Measurements from ENCODE around the gene ULK2.
A peak's percentile ranks its signal among the peaks of the same experiment; 100 is the strongest.

Gene ULK2

DNA sequence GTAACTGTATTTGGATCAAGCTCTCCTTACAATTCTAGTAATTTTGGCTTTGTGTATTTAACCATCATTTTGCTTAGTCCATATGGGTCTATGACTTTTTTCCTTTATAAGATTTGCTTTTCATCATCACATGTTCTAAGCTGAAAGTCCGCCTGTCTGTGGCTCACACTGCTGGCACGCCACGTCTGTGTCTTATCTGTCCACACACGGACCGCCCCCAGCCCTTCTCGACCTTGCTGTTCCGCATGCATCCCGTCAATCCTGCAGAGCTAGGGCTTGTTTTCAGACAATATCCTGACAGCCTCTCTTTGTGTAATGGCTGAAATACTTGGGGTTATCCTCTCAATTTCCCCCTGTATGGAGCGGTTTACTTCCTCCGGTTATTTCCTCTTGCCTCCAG is 111.2 kb downstream of the ULK2 start:
- WGBS (ENCODE audit: extremely low coverage, insufficient coverage, low lambda C conversion rate) = no CpG with 5 or more reads among the region's 10 CpGs
- H2AK5ac ChIP-seq (ENCODE audit: low read length) = no peak overlapping the region

DNA sequence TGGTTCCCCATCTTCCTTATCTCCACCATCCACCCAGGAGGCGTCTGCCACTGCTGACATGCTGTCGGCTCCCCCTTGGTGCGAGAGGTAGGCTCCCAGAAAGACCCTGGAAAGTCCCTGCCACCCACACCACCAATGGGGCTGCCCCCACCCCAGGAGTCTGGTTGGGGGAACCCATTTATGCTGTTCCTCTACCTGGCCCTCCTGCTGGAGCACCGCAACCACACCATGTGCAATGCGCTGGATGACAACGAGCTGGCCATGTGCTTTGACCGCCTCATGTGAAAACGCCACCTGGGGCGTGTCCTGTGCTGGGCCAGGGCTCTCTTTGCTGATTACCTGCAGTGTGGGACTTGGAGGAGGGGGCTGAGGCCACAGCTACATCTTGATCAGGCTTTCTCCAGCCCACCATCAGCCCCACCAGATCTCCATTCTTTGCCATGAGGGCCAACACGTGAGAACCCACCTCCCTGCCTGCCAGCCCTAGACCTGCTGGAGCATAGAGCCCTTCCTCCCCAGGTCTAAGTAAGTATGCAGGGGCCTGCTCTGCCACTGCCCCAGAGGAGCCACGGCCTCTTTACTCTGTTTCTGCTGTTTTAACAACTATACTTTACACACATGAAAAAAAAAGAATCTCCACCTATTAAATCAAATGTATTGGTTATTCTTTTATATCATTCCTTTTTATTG is 111.8 kb downstream of the ULK2 start:
- Histone ChIP-seq H2BK15ac (replicated peaks; ENCODE audit: low read depth) (no peak overlapping the region), H3K36me3 (ENCODE audit: control insufficient read depth, insufficient read depth, low read length) (no peaks in the 10 kb centered on the region), H3K79me1 (ENCODE audit: low read length) (no peaks in the 10 kb centered on the region), H2BK120ac (ENCODE audit: low read depth, low read length) (no peak overlapping the region), H2BK5ac (ENCODE audit: low read length) (no peak overlapping the region), H3K23ac (ENCODE audit: low read length) (no peak overlapping the region), H3K18ac (ENCODE audit: low read length) (no peak overlapping the region), H4K8ac (ENCODE audit: low read depth, low read length) (no peak overlapping the region), H3K79me2 (ENCODE audit: control insufficient read depth, insufficient read depth, low read length) (no peaks in the 10 kb centered on the region), H2AK5ac (ENCODE audit: low read length) (no peak overlapping the region), H3K27me3 (ENCODE audit: insufficient read depth, low read length, poor library complexity) (no peaks in the 10 kb centered on the region), H3K56ac (ENCODE audit: low read length) (peak overlapping the region; percentile 46), H3K27ac (ENCODE audit: low read depth, low read length) (no peak overlapping the region), H3K4me3 (ENCODE audit: low read length) (no peak overlapping the region), H3K4me1 (ENCODE audit: control insufficient read depth, low read depth, low read length) (peaks cover 3% of the 10 kb centered on the region), H3K9ac (ENCODE audit: low read length) (no peak overlapping the region), H4K5ac (ENCODE audit: low read length) (no peak overlapping the region), H3K4me2 (ENCODE audit: low read length) (no peak overlapping the region), H3K4ac (ENCODE audit: low read depth, low read length) (no peak overlapping the region)
- WGBS (ENCODE audit: extremely low coverage, insufficient coverage, low lambda C conversion rate) = no CpG with 5 or more reads among the region's 11 CpGs
- no peak for DNase-seq

More for the DNA sequence above, 111.2 kb downstream of the ULK2 start:
- H3K27ac ChIP-seq (ENCODE audit: low read depth, low read length) = no peak overlapping the region
- H3K4me2 ChIP-seq (ENCODE audit: low read length) = no peak overlapping the region
- no peak overlapping the region for H2BK5ac ChIP-seq (ENCODE audit: low read length)
- no peak for DNase-seq
- H3K27me3 ChIP-seq (ENCODE audit: insufficient read depth, low read length, poor library complexity) = no peaks in the 10 kb centered on the region
- no peak overlapping the region for H3K23ac ChIP-seq (ENCODE audit: low read length)
- no peaks in the 10 kb centered on the region for H3K79me1 ChIP-seq (ENCODE audit: low read length)
- peaks cover 3% of the 10 kb centered on the region for H3K4me1 ChIP-seq (ENCODE audit: control insufficient read depth, low read depth, low read length)
- H4K8ac ChIP-seq (ENCODE audit: low read depth, low read length) = no peak overlapping the region
- no peak overlapping the region for H3K9ac ChIP-seq (ENCODE audit: low read length)
- H2BK15ac ChIP-seq (replicated peaks; ENCODE audit: low read depth) = no peak overlapping the region
- H3K36me3 ChIP-seq (ENCODE audit: control insufficient read depth, insufficient read depth, low read length) = no peaks in the 10 kb centered on the region
- no peak overlapping the region for H2BK120ac ChIP-seq (ENCODE audit: low read depth, low read length)
- no peak overlapping the region for H3K4ac ChIP-seq (ENCODE audit: low read depth, low read length)
- no peak overlapping the region for H3K18ac ChIP-seq (ENCODE audit: low read length)
- no peak overlapping the region for H4K5ac ChIP-seq (ENCODE audit: low read length)
- H3K56ac ChIP-seq (ENCODE audit: low read length) = no peak overlapping the region
- no peaks in the 10 kb centered on the region for H3K79me2 ChIP-seq (ENCODE audit: control insufficient read depth, insufficient read depth, low read length)
- H3K4me3 ChIP-seq (ENCODE audit: low read length) = no peak overlapping the region

DNA sequence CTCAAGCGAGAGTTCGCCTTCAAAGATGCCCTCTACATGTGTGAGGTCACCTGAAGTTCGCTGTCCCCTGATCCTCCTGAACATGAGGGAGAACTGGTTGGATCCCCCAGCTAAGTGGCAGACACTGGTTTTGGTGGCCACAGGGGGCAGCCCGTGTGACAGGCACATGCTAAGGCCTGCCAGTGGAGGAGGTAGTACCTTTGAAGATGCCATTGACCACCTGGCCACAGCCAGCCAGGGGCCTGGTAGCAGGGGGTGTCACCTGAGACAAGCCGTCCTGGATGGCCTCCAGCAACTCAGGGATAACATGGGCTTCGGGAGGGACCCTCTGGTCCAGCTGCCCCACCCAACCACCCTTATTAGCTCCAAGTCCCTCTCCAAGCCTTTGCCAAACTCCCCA is 112.3 kb downstream of the ULK2 start:
- H3K18ac ChIP-seq (ENCODE audit: low read length) = no peak overlapping the region
- H3K4me3 ChIP-seq (ENCODE audit: low read length) = no peak overlapping the region
- H3K4me2 ChIP-seq (ENCODE audit: low read length) = no peak overlapping the region
- no peak for DNase-seq
- no peak overlapping the region for H3K56ac ChIP-seq (ENCODE audit: low read length)
- no peak overlapping the region for H4K8ac ChIP-seq (ENCODE audit: low read depth, low read length)
- no peaks in the 10 kb centered on the region for H3K79me1 ChIP-seq (ENCODE audit: low read length)
- no peak overlapping the region for H4K5ac ChIP-seq (ENCODE audit: low read length)
- H3K9ac ChIP-seq (ENCODE audit: low read length) = no peak overlapping the region
- no peaks in the 10 kb centered on the region for H3K27me3 ChIP-seq (ENCODE audit: insufficient read depth, low read length, poor library complexity)
- H2BK15ac ChIP-seq (replicated peaks; ENCODE audit: low read depth) = no peak overlapping the region
- no CpG with 5 or more reads among the region's 6 CpGs for WGBS (ENCODE audit: extremely low coverage, insufficient coverage, low lambda C conversion rate)
- H2BK120ac ChIP-seq (ENCODE audit: low read depth, low read length) = no peak overlapping the region
- H3K4ac ChIP-seq (ENCODE audit: low read depth, low read length) = no peak overlapping the region
- no peak overlapping the region for H3K27ac ChIP-seq (ENCODE audit: low read depth, low read length)
- H3K36me3 ChIP-seq (ENCODE audit: control insufficient read depth, insufficient read depth, low read length) = no peaks in the 10 kb centered on the region
- peaks cover 3% of the 10 kb centered on the region for H3K4me1 ChIP-seq (ENCODE audit: control insufficient read depth, low read depth, low read length)
- H3K23ac ChIP-seq (ENCODE audit: low read length) = no peak overlapping the region
- H2AK5ac ChIP-seq (ENCODE audit: low read length) = no peak overlapping the region
- no peaks in the 10 kb centered on the region for H3K79me2 ChIP-seq (ENCODE audit: control insufficient read depth, insufficient read depth, low read length)
- H2BK5ac ChIP-seq (ENCODE audit: low read length) = no peak overlapping the region

DNA sequence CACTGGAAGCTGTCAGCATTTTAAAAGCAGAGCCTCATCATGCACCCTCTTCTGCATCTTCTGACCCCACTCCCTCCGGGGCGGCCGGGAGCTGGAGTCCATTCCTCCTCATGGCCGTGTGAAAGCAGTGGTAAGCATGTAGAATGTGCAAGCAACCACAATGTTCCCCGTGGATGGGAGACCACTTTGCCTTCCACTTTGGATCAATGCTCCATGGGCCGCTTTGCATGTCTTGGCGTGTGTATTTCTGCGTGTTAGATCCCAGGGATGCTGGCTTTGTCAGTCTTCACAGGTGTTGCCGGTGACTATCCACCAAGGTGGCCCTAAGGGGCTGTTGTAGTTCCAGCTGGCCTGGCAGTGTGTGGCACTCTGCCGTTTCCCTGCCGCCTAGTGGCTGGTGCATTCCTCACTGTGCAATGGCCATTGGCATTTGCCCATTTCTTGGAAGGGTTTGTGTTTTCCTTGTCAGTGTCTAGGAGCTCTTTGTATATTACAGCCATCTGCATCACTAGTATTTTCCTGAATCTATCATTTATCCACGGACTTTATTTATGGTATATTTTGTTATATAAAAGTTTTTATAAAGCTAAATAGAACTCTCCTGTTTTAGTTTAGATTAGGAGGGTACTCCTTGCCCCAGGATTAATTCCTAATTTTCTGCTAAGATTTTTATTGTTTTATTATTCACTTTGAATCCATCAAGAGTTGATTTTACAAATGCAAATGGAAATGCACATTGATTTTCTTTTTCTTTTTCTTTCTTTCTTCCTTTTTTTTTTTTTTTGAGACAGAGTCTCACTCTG is 113.9 kb downstream of the ULK2 start:
- Histone ChIP-seq H3K4me3 (ENCODE audit: low read length) (no peak overlapping the region), H3K18ac (ENCODE audit: low read length) (no peak overlapping the region)
- no peak for DNase-seq

DNA sequence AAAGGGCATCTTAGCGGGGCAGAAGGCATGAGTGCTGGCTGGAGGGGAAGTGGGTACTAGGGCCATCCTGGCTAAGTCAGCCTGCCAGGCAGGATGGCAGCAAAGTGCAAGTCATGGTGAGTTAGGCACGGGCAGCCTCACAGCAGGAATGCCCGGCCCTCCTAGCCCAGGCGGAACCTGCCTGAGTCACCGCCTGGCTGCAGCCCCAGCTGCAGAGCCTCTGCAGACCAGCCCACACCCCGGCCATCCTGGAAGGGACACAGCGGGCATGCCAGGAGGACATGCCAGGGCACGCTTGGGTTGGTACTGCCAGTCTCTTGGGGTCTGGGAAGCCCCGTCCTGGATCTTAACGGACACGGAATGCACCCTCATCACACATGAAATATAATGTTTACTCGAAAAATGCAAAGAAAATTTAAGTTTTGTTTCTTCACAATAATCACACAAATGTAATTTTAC is 114.7 kb downstream of the ULK2 start:
- Histone ChIP-seq H2AK5ac (ENCODE audit: low read length) (no peak overlapping the region), H3K4me2 (ENCODE audit: low read length) (no peak overlapping the region), H2BK15ac (replicated peaks; ENCODE audit: low read depth) (no peak overlapping the region), H3K27me3 (ENCODE audit: insufficient read depth, low read length, poor library complexity) (no peaks in the 10 kb centered on the region), H3K23ac (ENCODE audit: low read length) (no peak overlapping the region), H3K36me3 (ENCODE audit: control insufficient read depth, insufficient read depth, low read length) (no peaks in the 10 kb centered on the region), H3K18ac (ENCODE audit: low read length) (no peak overlapping the region), H3K79me2 (ENCODE audit: control insufficient read depth, insufficient read depth, low read length) (no peaks in the 10 kb centered on the region), H3K79me1 (ENCODE audit: low read length) (no peaks in the 10 kb centered on the region), H3K4me3 (ENCODE audit: low read length) (no peak overlapping the region), H3K27ac (ENCODE audit: low read depth, low read length) (no peak overlapping the region), H3K4ac (ENCODE audit: low read depth, low read length) (no peak overlapping the region), H3K4me1 (ENCODE audit: control insufficient read depth, low read depth, low read length) (peaks cover 3% of the 10 kb centered on the region), H3K56ac (ENCODE audit: low read length) (peak overlapping the region; percentile 4), H4K8ac (ENCODE audit: low read depth, low read length) (no peak overlapping the region), H2BK5ac (ENCODE audit: low read length) (no peak overlapping the region), H3K9ac (ENCODE audit: low read length) (no peak overlapping the region), H2BK120ac (ENCODE audit: low read depth, low read length) (no peak overlapping the region), H4K5ac (ENCODE audit: low read length) (no peak overlapping the region)
- no CpG with 5 or more reads among the region's 12 CpGs for WGBS (ENCODE audit: extremely low coverage, insufficient coverage, low lambda C conversion rate)
- DNase-seq = peak; percentile 61

More for the DNA sequence above, 113.9 kb downstream of the ULK2 start:
- H4K5ac ChIP-seq (ENCODE audit: low read length) = no peak overlapping the region
- H2BK5ac ChIP-seq (ENCODE audit: low read length) = no peak overlapping the region
- H3K79me2 ChIP-seq (ENCODE audit: control insufficient read depth, insufficient read depth, low read length) = no peaks in the 10 kb centered on the region
- H3K56ac ChIP-seq (ENCODE audit: low read length) = no peak overlapping the region
- no peak overlapping the region for H3K27ac ChIP-seq (ENCODE audit: low read depth, low read length)
- H3K23ac ChIP-seq (ENCODE audit: low read length) = no peak overlapping the region
- no peak overlapping the region for H2BK15ac ChIP-seq (replicated peaks; ENCODE audit: low read depth)
- H2AK5ac ChIP-seq (ENCODE audit: low read length) = no peak overlapping the region
- no peak overlapping the region for H4K8ac ChIP-seq (ENCODE audit: low read depth, low read length)
- no CpG with 5 or more reads among the region's 12 CpGs for WGBS (ENCODE audit: extremely low coverage, insufficient coverage, low lambda C conversion rate)
- no peaks in the 10 kb centered on the region for H3K27me3 ChIP-seq (ENCODE audit: insufficient read depth, low read length, poor library complexity)
- H3K4me2 ChIP-seq (ENCODE audit: low read length) = no peak overlapping the region
- no peak overlapping the region for H3K4ac ChIP-seq (ENCODE audit: low read depth, low read length)
- H3K9ac ChIP-seq (ENCODE audit: low read length) = no peak overlapping the region
- H2BK120ac ChIP-seq (ENCODE audit: low read depth, low read length) = no peak overlapping the region
- H3K4me1 ChIP-seq (ENCODE audit: control insufficient read depth, low read depth, low read length) = peaks cover 3% of the 10 kb centered on the region
- no peaks in the 10 kb centered on the region for H3K79me1 ChIP-seq (ENCODE audit: low read length)
- no peaks in the 10 kb centered on the region for H3K36me3 ChIP-seq (ENCODE audit: control insufficient read depth, insufficient read depth, low read length)
